ENCODE data around the gene NR4A2.
"Not testable (repeated sequence)": the region's sequence is repeated elsewhere in the genome, so short reads cannot be mapped to it uniquely, and the experiment has no call there.

Gene NR4A2

DNA sequence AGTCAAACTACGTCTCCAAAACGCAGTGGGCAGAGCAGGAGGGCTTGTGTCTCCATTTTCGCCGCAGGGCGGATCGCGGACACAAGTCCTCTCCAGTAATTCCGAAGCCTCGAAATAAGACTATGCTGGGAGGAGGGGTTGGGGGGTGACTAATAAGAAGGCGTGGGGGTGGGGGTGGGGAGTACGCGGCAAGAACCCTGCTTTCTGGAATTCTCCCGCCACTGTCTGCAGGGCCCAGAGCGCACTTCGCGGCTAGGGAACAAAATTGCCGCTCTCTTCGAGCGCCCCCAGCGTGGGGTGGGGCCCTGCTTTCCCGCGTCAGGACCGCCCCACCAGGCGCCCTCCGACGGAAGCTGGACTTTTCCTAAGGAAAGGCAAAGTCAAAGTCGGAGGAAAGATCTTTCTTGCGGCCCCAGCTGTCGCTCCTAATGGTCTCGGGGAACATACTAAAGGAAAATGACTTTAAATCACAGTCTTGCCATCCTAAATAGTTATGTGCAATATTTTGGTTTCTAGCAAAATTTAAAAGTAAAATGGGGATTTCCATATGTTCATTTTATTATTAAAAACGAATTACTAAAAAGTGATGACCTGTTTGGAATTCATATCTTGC is 11.9 kb downstream of the NR4A2 start:
- DNase-seq = no peak

GRCh38 chr2:156319811-156320485 is 12.6 kb downstream of the NR4A2 start:
- no peak for DNase-seq

- DNase-seq = no peak
Measured at GRCh38 chr2:156317631-156318030, 14.9 kb downstream of the NR4A2 start.

DNA sequence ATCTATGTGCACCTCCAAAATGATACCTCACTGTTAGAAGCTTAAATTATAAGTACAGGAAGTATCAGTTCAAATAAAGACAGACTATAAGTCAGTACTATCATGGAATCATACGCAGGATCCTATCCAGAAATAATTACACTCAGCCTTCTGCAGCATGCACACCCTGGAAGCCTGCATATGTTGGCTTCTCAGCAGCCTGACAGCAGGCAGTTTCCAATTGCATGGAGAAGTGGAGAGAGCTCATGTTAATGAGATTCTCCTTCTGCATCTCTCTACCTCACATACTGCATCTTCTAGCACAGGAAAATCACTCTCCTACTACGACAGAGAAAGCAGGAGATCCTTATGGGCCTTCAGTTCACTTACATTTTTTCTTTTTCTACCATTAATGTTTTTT is 20.5 kb downstream of the NR4A2 start:
- no peak for DNase-seq

- no peak for DNase-seq
Measured at GRCh38 chr2:156310773-156311172, 21.7 kb downstream of the NR4A2 start.

DNA sequence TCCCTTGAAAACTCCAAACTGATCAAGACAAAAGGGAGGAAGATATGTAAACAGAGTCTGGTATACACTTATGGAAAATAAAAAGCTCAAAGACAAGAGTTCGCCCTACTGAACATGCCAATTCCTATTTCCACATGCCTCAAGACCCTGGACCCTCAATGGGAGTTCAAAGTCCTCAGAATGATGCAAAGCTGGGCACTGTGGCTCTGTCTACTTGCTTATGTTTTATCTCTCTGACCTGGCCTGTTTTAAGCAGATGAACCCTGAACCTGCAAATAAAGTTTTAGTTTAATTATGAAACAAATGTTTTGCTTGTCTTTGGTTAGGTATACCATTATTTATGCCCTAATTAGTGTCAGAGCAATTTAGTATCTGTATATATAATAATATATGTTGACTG is 22.6 kb downstream of the NR4A2 start:
- DNase-seq = no peak

DNA sequence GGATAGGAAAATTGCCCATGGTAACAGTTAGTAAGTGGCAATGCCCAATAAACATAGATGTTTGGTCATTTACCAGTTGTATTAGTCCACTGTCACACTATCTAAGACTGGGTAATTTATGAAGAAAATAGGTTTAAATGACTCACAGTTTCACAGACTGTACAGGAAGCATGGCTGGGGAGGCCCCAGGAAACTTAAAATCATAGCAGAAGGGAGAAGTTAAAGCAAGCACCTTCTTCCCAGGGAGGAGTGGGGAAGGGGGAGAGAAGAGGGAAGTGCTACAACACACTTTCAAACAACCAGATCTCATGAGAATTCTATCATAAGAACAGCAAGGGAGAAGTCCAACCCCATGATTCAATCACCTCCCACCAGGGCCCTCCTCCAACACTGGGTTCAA is 23.4 kb downstream of the NR4A2 start:
- DNase-seq = no peak

GRCh38 chr2:156306821-156307220 is 25.7 kb downstream of the NR4A2 start:
- no peak for DNase-seq

- no peak for DNase-seq
Measured at GRCh38 chr2:156305121-156305520, 27.4 kb downstream of the NR4A2 start.

DNA sequence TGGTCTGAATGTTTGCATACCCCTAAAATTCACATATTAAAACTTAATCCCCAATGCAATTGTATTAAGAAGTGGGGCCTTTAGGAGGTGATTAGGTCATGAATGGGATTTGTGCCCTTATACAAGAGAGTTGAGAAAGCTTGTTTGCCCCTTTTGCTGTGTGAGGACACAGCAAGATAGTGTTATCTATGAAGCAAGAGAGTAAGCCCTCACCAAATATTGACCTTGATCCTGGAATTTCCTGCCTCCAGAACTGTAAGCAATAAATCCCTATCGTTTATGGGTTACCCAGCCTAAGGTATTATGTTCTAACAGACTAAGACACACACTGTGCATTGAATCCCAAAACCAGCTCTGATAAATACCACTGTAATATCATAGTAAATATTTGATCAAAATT is 32.2 kb downstream of the NR4A2 start:
- DNase-seq = no peak

DNA sequence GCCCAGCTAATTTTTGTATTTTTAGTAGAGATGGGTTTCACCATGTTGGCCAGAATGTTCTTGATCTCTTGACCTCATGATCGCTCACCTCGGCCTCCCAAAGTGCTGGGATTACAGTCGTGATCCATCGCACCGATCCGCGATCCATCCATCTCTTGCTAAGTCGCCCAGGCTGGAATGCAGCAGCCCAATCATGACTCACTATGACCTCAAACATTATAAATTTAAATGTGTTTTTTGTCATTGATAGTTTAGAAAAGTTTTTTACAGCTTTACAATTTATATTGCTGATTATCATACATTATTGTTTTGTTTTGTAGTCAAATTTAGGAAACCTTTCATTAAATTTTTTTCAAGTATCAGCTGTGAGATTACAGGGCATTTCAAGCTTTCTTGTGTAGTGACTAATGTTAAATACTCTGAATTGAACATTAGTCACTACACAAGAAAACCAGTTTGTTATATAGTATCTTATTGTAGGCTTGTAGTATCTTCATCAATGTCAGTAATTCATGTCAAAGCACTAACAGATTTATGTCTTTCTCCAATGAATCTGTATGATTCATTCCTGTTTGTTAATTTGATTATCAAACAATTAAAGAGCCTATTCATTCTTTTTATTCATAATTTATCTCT is 37.5 kb downstream of the NR4A2 start:
- no peak for DNase-seq

GRCh38 chr2:156293382-156293781 is 39.1 kb downstream of the NR4A2 start:
- not testable (repeated sequence) for DNase-seq

DNA sequence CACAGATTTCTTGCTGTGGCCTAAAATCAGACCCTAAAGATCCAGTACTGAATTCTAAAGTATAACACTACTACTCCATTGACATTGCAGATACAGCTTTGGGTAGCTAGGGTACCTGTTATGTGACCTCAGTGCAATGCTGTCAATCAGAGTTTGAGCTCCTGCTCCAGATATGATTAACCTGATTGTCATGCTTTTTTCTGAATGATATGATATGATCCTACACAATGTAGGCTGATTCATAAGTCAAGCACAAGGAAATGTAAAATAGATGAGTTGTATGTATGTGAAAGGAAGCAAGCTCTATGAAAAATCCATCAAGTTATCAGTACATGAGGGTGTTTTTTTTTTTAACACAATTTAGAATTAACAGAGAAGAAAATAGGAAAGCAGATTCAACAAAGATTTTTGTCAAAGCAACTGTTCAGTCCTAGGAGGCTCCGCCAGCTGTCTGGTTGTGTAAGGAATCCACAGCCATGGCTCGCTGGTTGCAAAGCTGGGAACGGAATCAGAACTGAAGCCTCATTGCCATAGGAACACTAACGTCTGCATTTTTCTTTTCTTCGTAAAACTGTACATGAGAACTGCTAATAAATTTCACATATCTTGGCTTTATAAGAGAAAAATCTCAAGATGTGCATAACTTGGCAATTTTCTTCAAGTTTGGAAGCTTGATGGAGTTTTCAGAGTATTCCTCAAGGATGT is 52.9 kb downstream of the NR4A2 start:
- no peak for DNase-seq
